Activated CD4-positive, CD25-positive, alpha-beta regulatory T cell treated with anti-CD3 and anti-CD28 coated beads, Interleukin-2, amount 50 U/mL, for 24 hours (primary cell): Measurements from ENCODE around the gene HIP1R.

ENCODE experiments used
- ATAC-seq, 2 donors: fragments of 150-1000 bp; cut with Tn5 transposase; one replicate each; pipeline ENCODE4 v1.10.0; 2021; ENCODE audit warnings: mild to moderate bottlenecking in 1 of 2, moderate library complexity in 1 of 2

The HIP1R gene

GRCh38 chr12:122834104-122834920 lies 945 bp upstream of the HIP1R start:
- no peak for ATAC-seq

DNA sequence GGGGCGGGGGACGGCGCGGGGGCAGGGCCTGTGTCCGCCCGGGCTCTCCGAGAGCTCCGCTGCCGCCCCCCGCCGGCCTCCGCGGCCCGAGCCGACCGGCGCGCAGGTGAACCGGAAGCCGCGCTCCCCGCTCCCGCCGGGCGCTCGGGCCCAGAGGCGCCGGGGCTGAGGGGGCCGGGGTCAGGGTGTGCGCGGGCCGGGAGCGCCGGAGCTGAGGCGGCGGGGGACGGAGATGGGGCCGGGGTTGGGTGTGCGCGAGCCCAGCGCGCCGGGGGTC lies 431 bp downstream of the HIP1R start:
- peak; percentile 30 to 46 for ATAC-seq

GRCh38 chr12:122836027-122836921 lies 1.0 kb downstream of the HIP1R start:
- peak; percentile 73 to 76 for ATAC-seq

GRCh38 chr12:122837306-122838265 lies 2.3 kb downstream of the HIP1R start:
- ATAC-seq = no peak

- ATAC-seq = no peak
Measured at GRCh38 chr12:122838841-122839240, 3.6 kb downstream of the HIP1R start.

GRCh38 chr12:122839907-122840554 lies 4.8 kb downstream of the HIP1R start:
- ATAC-seq = no peak

DNA sequence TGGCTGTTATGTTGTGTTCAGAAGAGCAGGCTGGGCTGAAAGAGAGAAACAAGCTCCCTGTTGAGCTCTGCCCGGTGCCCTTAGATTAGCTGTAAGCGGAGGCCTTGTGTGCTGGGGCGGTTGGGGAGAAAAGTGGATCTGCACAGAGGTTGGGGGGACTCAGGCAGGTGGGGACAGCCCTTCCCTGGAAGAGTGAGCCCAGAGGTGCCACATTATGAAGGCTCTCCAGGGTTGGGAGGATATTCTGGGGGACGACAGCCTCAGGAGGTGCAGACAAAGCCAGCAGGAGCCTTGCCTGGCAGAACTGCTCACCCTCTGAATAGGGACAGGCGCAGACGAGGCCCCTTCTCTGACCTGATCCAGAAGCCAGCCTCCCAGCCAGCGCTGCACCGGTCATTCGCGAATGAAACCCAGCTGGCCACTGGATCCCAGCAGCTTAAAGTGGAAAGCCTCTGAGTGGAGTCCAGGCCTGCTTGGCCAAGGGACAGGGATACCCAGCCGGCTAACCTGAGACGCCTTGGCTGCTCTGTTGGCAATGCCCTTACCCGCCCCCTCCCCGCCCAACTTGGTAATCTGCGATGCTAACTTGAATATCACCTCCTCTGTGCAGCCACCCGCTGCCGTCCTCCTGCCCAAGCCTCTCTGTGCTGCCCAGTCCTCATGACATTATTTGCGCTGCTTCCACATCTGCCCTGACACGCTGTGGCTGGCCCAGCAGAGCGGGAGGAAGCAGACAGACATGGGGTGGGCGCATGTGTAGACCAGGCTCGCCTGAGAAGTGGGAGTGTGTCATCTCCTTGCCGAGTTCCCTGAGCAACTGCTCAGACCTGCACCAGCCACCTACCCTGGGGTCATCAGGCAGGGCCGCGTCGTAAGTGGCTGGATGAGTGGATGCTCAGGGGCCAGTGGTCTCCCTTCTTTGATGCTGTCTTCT lies 5.6 kb downstream of the HIP1R start:
- ATAC-seq = no peak

- ATAC-seq = no peak
Measured at GRCh38 chr12:122841544-122842321, 6.5 kb downstream of the HIP1R start.

DNA sequence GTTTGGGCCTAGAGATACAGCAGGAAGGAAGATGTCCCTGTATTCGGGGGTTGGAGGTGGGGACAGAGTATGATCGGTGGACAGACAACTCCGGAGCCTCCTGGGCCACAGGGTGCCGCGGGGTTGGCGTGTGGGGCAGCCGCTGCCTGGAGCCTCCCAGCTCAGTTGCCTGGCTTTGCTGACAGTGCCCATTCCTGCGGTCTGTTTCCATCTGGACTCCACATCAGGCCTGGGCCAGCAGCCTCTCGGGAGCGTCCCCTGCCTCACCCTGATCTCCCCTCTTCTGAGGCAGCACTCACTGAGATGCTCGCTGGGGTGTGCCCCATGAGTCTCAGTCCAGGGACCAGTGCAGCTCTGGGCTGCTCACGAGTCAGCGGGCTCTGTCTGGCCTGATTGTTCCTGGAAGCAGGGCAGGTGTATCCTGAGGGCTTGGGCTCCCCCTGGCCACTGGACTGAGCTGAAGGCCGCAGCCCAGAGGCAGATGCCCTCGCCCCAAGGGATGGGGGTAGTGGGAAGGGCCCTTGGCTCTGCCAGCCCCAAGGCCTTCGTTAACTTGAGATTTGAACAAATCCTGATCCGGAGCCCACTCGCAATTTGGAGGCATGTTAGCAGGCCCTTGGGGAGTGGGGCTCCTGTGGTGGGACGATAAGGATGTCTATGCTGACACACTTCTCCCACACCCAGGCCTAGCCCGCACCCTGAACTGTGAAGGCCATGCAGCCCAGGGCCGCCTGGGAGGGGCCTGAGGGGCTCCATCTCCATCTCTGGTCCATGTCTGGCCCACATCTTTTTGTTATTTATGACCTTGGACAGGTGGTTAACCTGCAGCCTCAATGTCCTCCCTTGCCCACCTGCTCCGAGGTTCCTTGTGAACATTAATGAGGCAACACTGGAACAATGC lies 7.5 kb downstream of the HIP1R start:
- peak in 1 of 2 donors; percentile 5 for ATAC-seq

GRCh38 chr12:122843455-122843854 lies 8.2 kb downstream of the HIP1R start:
- ATAC-seq = no peak

GRCh38 chr12:122844366-122844971 lies 9.2 kb downstream of the HIP1R start:
- ATAC-seq = no peak

GRCh38 chr12:122845041-122845864 lies 10.0 kb downstream of the HIP1R start:
- no peak for ATAC-seq

DNA sequence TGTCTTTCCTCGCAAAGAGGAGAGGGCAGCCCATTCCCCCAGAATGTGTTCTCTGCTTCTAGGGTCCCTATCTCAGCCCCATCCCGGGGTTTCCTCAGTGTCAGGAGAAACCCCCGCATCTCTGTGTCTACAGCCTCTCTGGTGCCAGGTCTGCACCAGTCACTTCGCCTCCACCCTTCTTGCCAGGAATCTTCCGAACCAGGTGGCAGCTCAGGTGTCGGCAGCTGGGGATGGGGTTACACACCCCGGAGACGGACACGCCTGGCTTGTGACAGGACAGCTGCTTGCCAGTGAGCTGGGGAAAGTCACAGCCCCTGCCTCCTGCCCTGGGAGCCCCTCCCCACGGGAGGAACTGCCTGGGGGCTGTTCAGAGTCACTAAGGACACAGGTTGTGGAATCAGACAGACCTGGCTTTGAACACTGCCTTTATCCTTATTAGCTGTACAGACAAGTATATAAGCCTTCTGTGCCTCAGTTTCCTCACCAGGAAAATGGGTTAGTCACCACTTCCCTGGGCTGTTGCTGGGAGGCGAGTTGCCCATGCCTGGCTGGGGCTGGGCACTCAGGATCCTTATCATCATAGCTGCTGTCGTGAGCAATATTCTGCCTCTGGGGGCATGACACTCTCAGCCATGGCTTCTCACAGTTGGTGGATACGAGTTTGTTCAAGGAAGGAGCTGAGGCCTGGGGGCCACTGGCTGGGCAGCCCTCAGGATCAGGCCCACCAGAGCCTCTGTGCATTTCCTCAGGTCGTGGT lies 10.8 kb downstream of the HIP1R start:
- no peak for ATAC-seq

DNA sequence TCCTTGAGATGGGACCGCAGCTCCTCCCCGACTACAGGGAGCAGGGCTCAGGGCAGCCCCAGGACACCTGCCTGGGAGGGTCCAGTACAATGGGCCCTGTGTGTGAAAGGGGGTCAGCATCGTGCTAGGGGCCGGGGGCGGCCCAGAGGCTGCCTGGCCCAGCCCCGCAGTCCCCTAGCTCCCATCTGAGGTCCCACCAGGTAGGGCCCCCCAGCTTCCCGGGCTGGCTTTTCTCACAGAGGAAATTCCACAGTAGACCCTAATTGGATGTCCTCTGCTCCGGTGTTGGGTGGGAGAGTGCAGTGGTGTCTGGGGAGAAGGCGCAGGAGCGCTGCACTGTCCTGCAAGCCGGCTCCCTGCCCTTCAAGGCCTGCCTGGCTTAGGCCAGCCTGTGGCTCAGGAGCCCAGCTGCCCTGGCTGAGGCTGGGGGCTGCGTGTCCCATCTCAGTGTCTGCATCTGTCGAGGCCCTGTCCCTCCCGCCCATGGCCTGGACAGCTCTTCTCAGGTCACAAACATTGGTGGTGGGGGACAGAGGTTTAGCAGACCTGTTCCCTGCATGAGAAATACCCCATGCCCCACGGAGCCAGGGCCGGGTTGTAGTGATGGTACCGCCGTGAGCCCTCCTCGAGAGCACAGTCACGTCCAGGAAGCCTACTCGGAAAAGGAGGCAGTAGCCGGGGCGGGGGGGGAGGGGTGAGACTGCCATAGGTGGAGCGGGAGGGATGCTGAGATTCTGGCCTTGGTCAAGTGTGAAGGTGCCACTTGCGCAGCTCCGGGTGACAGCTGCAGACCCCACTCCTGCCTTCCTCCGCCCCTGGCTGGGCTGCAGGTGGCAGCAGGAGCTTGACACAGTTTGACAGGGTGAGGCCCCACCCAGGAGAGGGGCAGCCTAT lies 11.6 kb downstream of the HIP1R start:
- ATAC-seq = no peak

GRCh38 chr12:122847516-122847836 lies 12.2 kb downstream of the HIP1R start:
- ATAC-seq = no peak

- ATAC-seq = no peak
Measured at GRCh38 chr12:122847921-122848421, 12.7 kb downstream of the HIP1R start.
